Tibial nerve (tissue), 4 donors: ENCODE results near the gene ZP2.

Source experiments
- EP300 ChIP-seq, 2 donors: sonication (generic); formaldehyde crosslinking; IDR thresholded peaks; one replicate each; pipeline ENCODE4 v1.6.1; 2017; ENCODE audit warnings: antibody characterized with exemption in 2 of 2, mild to moderate bottlenecking in 1 of 2
- POLR2A ChIP-seq, 2 donors: fragments of 450-650 bp; IDR thresholded peaks; one replicate each; pipeline ENCODE4 v1.6.1; 2017; ENCODE audit warnings: antibody characterized with exemption in 2 of 2, mild to moderate bottlenecking in 2 of 2, moderate library complexity in 2 of 2
- TF ChIP-seq, protein P1 (sequence below), 5 experiments: fragments of 200-600 bp in 3 of 5; fragments of 450-650 bp in 2 of 5; sonication (generic) in 3 of 5; IDR thresholded peaks; one replicate each; pipeline ENCODE4 v1.5.1; 2016 to 2019; ENCODE audit warnings: antibody characterized with exemption in 5 of 5, mild to moderate bottlenecking in 3 of 5, moderate library complexity in 2 of 5

DNA sequence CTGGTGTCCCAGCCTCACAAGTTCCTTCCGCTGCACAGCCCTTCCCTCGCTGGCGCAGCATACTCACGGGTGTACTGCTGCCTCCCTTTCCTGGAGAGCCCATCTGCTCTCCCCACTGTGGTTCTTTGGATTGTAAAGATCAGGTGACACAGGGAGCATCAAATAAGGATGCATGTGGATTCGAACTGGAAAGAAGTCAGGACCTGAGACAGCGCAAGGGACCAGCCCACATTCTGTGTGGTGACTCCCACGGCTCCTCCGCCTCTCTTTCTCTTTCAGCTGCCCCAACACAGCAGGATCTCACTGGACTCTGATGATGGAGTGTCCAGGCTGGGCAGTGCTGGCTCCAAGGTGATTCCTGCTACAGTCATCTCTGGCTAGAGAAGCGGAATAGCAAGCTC is 44.8 kb downstream of the ZP2 start:
- TF ChIP-seq, protein P1, sequence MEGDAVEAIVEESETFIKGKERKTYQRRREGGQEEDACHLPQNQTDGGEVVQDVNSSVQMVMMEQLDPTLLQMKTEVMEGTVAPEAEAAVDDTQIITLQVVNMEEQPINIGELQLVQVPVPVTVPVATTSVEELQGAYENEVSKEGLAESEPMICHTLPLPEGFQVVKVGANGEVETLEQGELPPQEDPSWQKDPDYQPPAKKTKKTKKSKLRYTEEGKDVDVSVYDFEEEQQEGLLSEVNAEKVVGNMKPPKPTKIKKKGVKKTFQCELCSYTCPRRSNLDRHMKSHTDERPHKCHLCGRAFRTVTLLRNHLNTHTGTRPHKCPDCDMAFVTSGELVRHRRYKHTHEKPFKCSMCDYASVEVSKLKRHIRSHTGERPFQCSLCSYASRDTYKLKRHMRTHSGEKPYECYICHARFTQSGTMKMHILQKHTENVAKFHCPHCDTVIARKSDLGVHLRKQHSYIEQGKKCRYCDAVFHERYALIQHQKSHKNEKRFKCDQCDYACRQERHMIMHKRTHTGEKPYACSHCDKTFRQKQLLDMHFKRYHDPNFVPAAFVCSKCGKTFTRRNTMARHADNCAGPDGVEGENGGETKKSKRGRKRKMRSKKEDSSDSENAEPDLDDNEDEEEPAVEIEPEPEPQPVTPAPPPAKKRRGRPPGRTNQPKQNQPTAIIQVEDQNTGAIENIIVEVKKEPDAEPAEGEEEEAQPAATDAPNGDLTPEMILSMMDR (IDR thresholded peaks at IDR 0.05), result no peak
- TF ChIP-seq EP300 (IDR thresholded peaks at IDR 0.05), result no peak
- TF ChIP-seq POLR2A (IDR thresholded peaks at IDR 0.05), result no peak
